CD14-positive monocyte (primary cell): ENCODE data around the gene GJB5. TPM values are rescaled to one million over a fixed set of nuclear protein-coding genes. Genes with fewer than 3 reads are reported as not detected.

Experiments used
- DNase-seq, 3 donors: peaks; one replicate each; pipeline ENCODE4 v3.0.0-alpha.2; 2011 to 2022
- H2AFZ ChIP-seq: 2 replicates; pipeline ENCODE4 v1.6.0; 2012; ENCODE audit warnings: mild to moderate bottlenecking, low read depth, low read length, inconsistent platforms; ENCODE audit not compliant: insufficient read depth, poor library complexity, severe bottlenecking
- H3K27ac ChIP-seq, 2 donors: 1 replicate in 1 of 2; 2 replicates in 1 of 2; pipeline ENCODE4 v1.5.1; 2012 to 2013; ENCODE audit warnings: low read length in 2 of 2, control low read depth in 1 of 2, inconsistent platforms in 1 of 2, low read depth in 1 of 2, mild to moderate bottlenecking in 1 of 2
- H3K27me3 ChIP-seq, 2 donors: one replicate each; pipeline versions ENCODE4 v1.6.0 to v1.6.1; 2011 to 2013; ENCODE audit warnings: low read length in 2 of 2; ENCODE audit not compliant: control insufficient read depth in 2 of 2, insufficient read depth in 2 of 2
- H3K36me3 ChIP-seq, 2 donors: replicated peaks in 1 of 2; 1 replicate in 1 of 2; 2 replicates in 1 of 2; pipeline versions ENCODE4 v1.5.1 to v1.6.1; 2012 to 2013; ENCODE audit warnings: low read length in 2 of 2, control low read depth in 1 of 2, inconsistent platforms in 1 of 2, mild to moderate bottlenecking in 1 of 2; ENCODE audit not compliant: insufficient read depth in 2 of 2, control insufficient read depth in 1 of 2
- H3K4me1 ChIP-seq, 2 donors: 1 replicate in 1 of 2; 2 replicates in 1 of 2; pipeline versions ENCODE4 v1.5.1 to v1.6.1; 2012 to 2013; ENCODE audit warnings: low read length in 2 of 2, control low read depth in 1 of 2, inconsistent platforms in 1 of 2, mild to moderate bottlenecking in 1 of 2, moderate library complexity in 1 of 2; ENCODE audit not compliant: insufficient read depth in 2 of 2, control insufficient read depth in 1 of 2
- H3K4me2 ChIP-seq: replicated peaks from 2 replicates; pipeline ENCODE3; 2012; ENCODE audit warnings: low read length, moderate library complexity, mild to moderate bottlenecking; ENCODE audit not compliant: poor library complexity, severe bottlenecking; ENCODE audit errors: extremely low read depth
- H3K4me3 ChIP-seq, 3 experiments: fragments of 200-600 bp in 1 of 3; sonication (generic) in 1 of 3; replicated peaks in 1 of 3; 1 replicate in 2 of 3; 2 replicates in 1 of 3; pipeline ENCODE4 v1.5.1; 2011 to 2013; ENCODE audit warnings: low read length in 3 of 3, mild to moderate bottlenecking in 3 of 3, control low read depth in 2 of 3, low read depth in 2 of 3, inconsistent platforms in 1 of 3, moderate library complexity in 1 of 3
- H3K79me2 ChIP-seq: 2 replicates; pipeline ENCODE4 v1.6.0; 2012; ENCODE audit warnings: mild to moderate bottlenecking, control low read depth, inconsistent platforms, low read length, moderate library complexity; ENCODE audit not compliant: insufficient read depth
- H3K9ac ChIP-seq: 2 replicates; pipeline ENCODE4 v1.6.0; 2017; ENCODE audit warnings: low read length, mild to moderate bottlenecking; ENCODE audit not compliant: insufficient read depth, poor library complexity, severe bottlenecking
- H3K9me3 ChIP-seq, 2 donors: replicated peaks in 1 of 2; 1 replicate in 1 of 2; 2 replicates in 1 of 2; pipeline versions ENCODE4 v1.5.1 to v1.6.1; 2012 to 2013; ENCODE audit warnings: low read length in 2 of 2, control low read depth in 1 of 2; ENCODE audit not compliant: control insufficient read depth in 1 of 2, insufficient read depth in 1 of 2
- H4K20me1 ChIP-seq: 2 replicates; pipeline ENCODE4 v1.6.0; 2012; ENCODE audit warnings: mild to moderate bottlenecking, low read length, control low read depth, moderate library complexity; ENCODE audit not compliant: insufficient read depth
- H3K27ac Mint-ChIP-seq, 7 donors: one replicate each; pipeline ENCODE4 v1.8.0; 2020; ENCODE audit warnings: mild to moderate bottlenecking in 7 of 7, mixed read lengths in 7 of 7, moderate library complexity in 6 of 7, inconsistent platforms in 2 of 7
- H3K27me3 Mint-ChIP-seq, 3 donors: one replicate each; pipeline ENCODE4 v1.8.0; 2021 to 2022; ENCODE audit warnings: low read depth in 3 of 3, mild to moderate bottlenecking in 3 of 3, mixed read lengths in 3 of 3, moderate library complexity in 3 of 3, inconsistent platforms in 1 of 3
- H3K36me3 Mint-ChIP-seq, 2 donors: one replicate each; pipeline ENCODE4 v1.8.0; 2020; ENCODE audit warnings: mixed read lengths in 2 of 2, inconsistent platforms in 1 of 2, mild to moderate bottlenecking in 1 of 2
- H3K4me1 Mint-ChIP-seq: one replicate; pipeline ENCODE4 v1.8.0; 2020; ENCODE audit warnings: mild to moderate bottlenecking, mixed read lengths
- H3K4me3 Mint-ChIP-seq, 2 donors: one replicate each; pipeline ENCODE4 v1.8.0; 2020; ENCODE audit warnings: mild to moderate bottlenecking in 2 of 2, mixed read lengths in 2 of 2, moderate library complexity in 1 of 2
- H3K9me3 Mint-ChIP-seq, 7 donors: one replicate each; pipeline ENCODE4 v1.8.0; 2020 to 2022; ENCODE audit warnings: mixed read lengths in 7 of 7, mild to moderate bottlenecking in 6 of 7, moderate library complexity in 6 of 7, inconsistent platforms in 2 of 7
- WGBS: methylation state at CpG from one replicate; pipeline ENCODE4 v1.1.5; 2013; ENCODE audit warnings: missing lambda C conversion rate; ENCODE audit not compliant: insufficient coverage; 5-methylcytosine and 5-hydroxymethylcytosine counted together
- intact Hi-C, 2 donors: fragments of 100-400 bp; cut with micrococcal nuclease; formaldehyde crosslinking; loops; one replicate each; pipeline versions ENCODE4 v1.15.0 to v1.15.1; 2023
- polyA plus RNA-seq, 3 donors: library from polyadenylated mRNA; depleted of rRNA in 1 of 3; unstranded in 2 of 3; stranded (reverse) in 1 of 3; fragments of 300-500 nt in 2 of 3; fragments of >200 nt in 1 of 3; fragmentation: Illumina TruSeq in 2 of 3; gene quantifications; 1 replicate in 2 of 3; 2 replicates in 1 of 3; pipeline ENCODE4 v1.2.3, GENCODE V29; 2012 to 2021
- TF ChIP-seq, protein P1 (sequence below): fragments of 200-600 bp; IDR thresholded peaks from one replicate; pipeline ENCODE4 v1.8.0; 2022; ENCODE audit warnings: antibody characterized with exemption, mild to moderate bottlenecking

The GJB5 gene
- polyA plus RNA-seq, 3 donors: 0.12 TPM; not detected in 2

DNA sequence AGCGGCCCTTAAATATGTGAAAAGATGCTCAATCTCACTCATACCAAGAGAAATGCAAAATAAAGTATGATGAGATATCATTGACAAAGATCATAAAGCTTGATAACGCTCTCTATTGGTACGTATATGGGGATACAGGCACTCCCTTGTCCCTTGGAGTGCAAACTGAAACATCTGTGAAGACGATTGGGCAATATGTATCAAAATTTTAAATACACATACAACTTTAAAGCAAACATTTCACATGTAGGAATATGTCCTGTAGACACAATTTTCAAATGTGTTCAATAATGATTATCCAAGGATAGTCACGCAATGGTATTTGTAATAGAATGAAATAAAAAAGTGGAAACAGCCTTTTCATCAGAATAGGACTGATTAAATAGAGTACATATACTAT is 24.2 kb downstream of the GJB5 start:
- no peaks in the 10 kb centered on the region for H3K79me2 ChIP-seq
- H3K4me2 ChIP-seq: no peak overlapping the region
- no peak overlapping the region for H2AFZ ChIP-seq
- no peak overlapping the region for H3K4me3 Mint-ChIP-seq
- TF ChIP-seq, protein P1, sequence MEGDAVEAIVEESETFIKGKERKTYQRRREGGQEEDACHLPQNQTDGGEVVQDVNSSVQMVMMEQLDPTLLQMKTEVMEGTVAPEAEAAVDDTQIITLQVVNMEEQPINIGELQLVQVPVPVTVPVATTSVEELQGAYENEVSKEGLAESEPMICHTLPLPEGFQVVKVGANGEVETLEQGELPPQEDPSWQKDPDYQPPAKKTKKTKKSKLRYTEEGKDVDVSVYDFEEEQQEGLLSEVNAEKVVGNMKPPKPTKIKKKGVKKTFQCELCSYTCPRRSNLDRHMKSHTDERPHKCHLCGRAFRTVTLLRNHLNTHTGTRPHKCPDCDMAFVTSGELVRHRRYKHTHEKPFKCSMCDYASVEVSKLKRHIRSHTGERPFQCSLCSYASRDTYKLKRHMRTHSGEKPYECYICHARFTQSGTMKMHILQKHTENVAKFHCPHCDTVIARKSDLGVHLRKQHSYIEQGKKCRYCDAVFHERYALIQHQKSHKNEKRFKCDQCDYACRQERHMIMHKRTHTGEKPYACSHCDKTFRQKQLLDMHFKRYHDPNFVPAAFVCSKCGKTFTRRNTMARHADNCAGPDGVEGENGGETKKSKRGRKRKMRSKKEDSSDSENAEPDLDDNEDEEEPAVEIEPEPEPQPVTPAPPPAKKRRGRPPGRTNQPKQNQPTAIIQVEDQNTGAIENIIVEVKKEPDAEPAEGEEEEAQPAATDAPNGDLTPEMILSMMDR: no peak
- no peaks in the 10 kb centered on the region for H3K4me1 ChIP-seq
- no peak for DNase-seq
- H3K4me1 Mint-ChIP-seq: no peaks in the 10 kb centered on the region
- no CpG with 5 or more reads among the region's 5 CpGs for WGBS
- H3K9me3 Mint-ChIP-seq: peaks cover 0 to 6% (median 1%) of the 10 kb centered on the region in 7 donors
- H3K27me3 ChIP-seq: peaks cover 25 to 48% of the 10 kb centered on the region in 2 donors
- H3K9ac ChIP-seq: no peak overlapping the region
- peaks cover 0 to 10% of the 10 kb centered on the region in 2 donors for H3K9me3 ChIP-seq
- no peaks in the 10 kb centered on the region for H4K20me1 ChIP-seq
- no peak overlapping the region for H3K27ac ChIP-seq
- intact Hi-C loops: no loop called here
- H3K27me3 Mint-ChIP-seq: peaks cover 37 to 52% (median 41%) of the 10 kb centered on the region in 3 donors
- H3K36me3 Mint-ChIP-seq: no peaks in the 10 kb centered on the region
- H3K4me3 ChIP-seq: no peak overlapping the region
- no peaks in the 10 kb centered on the region for H3K36me3 ChIP-seq
- no peak overlapping the region for H3K27ac Mint-ChIP-seq

DNA sequence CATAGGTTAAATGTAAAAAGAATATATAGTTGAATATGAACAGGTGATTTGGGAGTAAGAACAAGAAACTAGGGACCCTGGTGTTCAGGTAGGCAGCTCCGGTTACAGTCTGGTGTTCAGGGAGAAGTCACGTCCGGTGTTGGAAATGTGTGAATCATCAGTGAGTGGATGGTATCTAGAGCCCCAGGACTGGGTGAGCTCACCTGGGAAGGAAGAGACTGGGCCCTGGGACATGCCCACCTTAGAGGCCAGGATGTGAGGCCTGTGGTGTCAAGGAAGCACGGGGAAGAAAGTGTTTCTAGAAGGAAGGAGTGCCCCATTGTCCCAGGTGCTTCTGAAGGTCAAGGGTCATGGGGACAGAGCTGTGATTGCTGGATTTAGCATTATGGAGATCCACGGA is 24.7 kb downstream of the GJB5 start:
- Mint-ChIP-seq H3K9me3 (peaks cover 0 to 6% (median 1%) of the 10 kb centered on the region in 7 donors), H3K27me3 (peaks cover 37 to 52% (median 41%) of the 10 kb centered on the region in 3 donors), H3K4me1 (no peaks in the 10 kb centered on the region), H3K4me3 (peak overlapping the region in 1 of 2 donors; percentile 27), H3K27ac (no peak overlapping the region), H3K36me3 (no peaks in the 10 kb centered on the region)
- peaks cover 25 to 48% of the 10 kb centered on the region in 2 donors for H3K27me3 ChIP-seq
- H3K4me2 ChIP-seq: no peak overlapping the region
- no peaks in the 10 kb centered on the region for H3K36me3 ChIP-seq
- H3K4me3 ChIP-seq: no peak overlapping the region
- intact Hi-C loops: no loop called here
- no peak overlapping the region for H3K9ac ChIP-seq
- 86% methylated on average over 5 of the region's 5 CpGs for WGBS
- no peak for DNase-seq
- no peaks in the 10 kb centered on the region for H3K79me2 ChIP-seq
- H3K9me3 ChIP-seq: peaks cover 0 to 10% of the 10 kb centered on the region in 2 donors
- no peak overlapping the region for H3K27ac ChIP-seq
- no peaks in the 10 kb centered on the region for H4K20me1 ChIP-seq
- TF ChIP-seq, protein P1: no peak
- no peak overlapping the region for H2AFZ ChIP-seq
- H3K4me1 ChIP-seq: no peaks in the 10 kb centered on the region
